KMS-11 (cell line): ENCODE data around the gene LRRC9.

Experiments
- H2AFZ ChIP-seq: fragments of 200-600 bp; sonication (generic); 2 replicates; pipeline ENCODE4 v1.6.1; 2016; ENCODE audit warnings: antibody characterized with exemption, mixed run types, low read depth
- H3K27ac ChIP-seq: fragments of 200-600 bp; sonication (generic); 2 replicates; pipeline ENCODE4 v1.6.1; 2016; ENCODE audit warnings: mild to moderate bottlenecking, mixed run types
- H3K27me3 ChIP-seq: fragments of 200-600 bp; sonication (generic); 2 replicates; pipeline ENCODE4 v1.6.1; 2017; ENCODE audit warnings: mild to moderate bottlenecking, low read depth, mixed run types, moderate library complexity; ENCODE audit not compliant: insufficient read depth
- H3K36me3 ChIP-seq: fragments of 200-600 bp; sonication (generic); 2 replicates; pipeline ENCODE4 v1.6.1; 2017; ENCODE audit warnings: mild to moderate bottlenecking, mixed run types; ENCODE audit not compliant: insufficient read depth
- H3K4me1 ChIP-seq: fragments of 200-600 bp; sonication (generic); 2 replicates; pipeline ENCODE4 v1.6.1; 2016; ENCODE audit warnings: mild to moderate bottlenecking, low read depth, mixed run types; ENCODE audit not compliant: poor library complexity, severe bottlenecking
- H3K4me2 ChIP-seq: fragments of 200-600 bp; sonication (generic); 2 replicates; pipeline ENCODE4 v1.7.0; 2016; ENCODE audit warnings: mild to moderate bottlenecking, mixed run types
- H3K4me3 ChIP-seq: fragments of 200-600 bp; sonication (generic); IDR thresholded peaks from 2 replicates; pipeline ENCODE4 v1.6.1; 2017; ENCODE audit warnings: low read depth, low read length, mixed read lengths; ENCODE audit not compliant: insufficient read depth
- H3K79me2 ChIP-seq: fragments of 200-600 bp; sonication (generic); 2 replicates; pipeline ENCODE4 v1.6.1; 2016; ENCODE audit warnings: low read depth, mixed run types; ENCODE audit not compliant: insufficient read depth
- H3K9ac ChIP-seq: fragments of 200-600 bp; sonication (generic); 2 replicates; pipeline ENCODE4 v1.6.1; 2016; ENCODE audit warnings: mild to moderate bottlenecking, mixed run types
- H4K20me1 ChIP-seq: fragments of 200-600 bp; sonication (generic); 2 replicates; pipeline ENCODE4 v1.6.1; 2016; ENCODE audit warnings: mild to moderate bottlenecking, mixed run types; ENCODE audit not compliant: insufficient read depth
- CTCF ChIP-seq: fragments of 200-600 bp; sonication (generic); conservative IDR thresholded peaks from 2 replicates; pipeline ENCODE4 v1.6.1; 2017; ENCODE audit warnings: low read depth, mild to moderate bottlenecking, antibody characterized with exemption, low read length, moderate library complexity, mixed read lengths

LRRC9 gene

GRCh38 chr14:59904184-59904583 is 15.8 kb upstream of the LRRC9 start:
- no peak overlapping the region for H3K4me3 ChIP-seq
- H3K79me2 ChIP-seq: no peaks in the 10 kb centered on the region
- no peak overlapping the region for H2AFZ ChIP-seq
- H3K27ac ChIP-seq: no peak overlapping the region
- no peaks in the 10 kb centered on the region for H4K20me1 ChIP-seq
- H3K36me3 ChIP-seq: no peaks in the 10 kb centered on the region
- H3K27me3 ChIP-seq: no peaks in the 10 kb centered on the region
- H3K4me1 ChIP-seq: no peaks in the 10 kb centered on the region
- TF ChIP-seq CTCF: no peak
- H3K4me2 ChIP-seq: no peak overlapping the region
- no peak overlapping the region for H3K9ac ChIP-seq

GRCh38 chr14:59905188-59905587 is 14.8 kb upstream of the LRRC9 start:
- Histone ChIP-seq H3K4me2 (no peak overlapping the region), H3K9ac (no peak overlapping the region), H3K27me3 (no peaks in the 10 kb centered on the region), H2AFZ (no peak overlapping the region), H3K4me3 (no peak overlapping the region), H3K27ac (no peak overlapping the region), H3K36me3 (no peaks in the 10 kb centered on the region), H4K20me1 (no peaks in the 10 kb centered on the region), H3K79me2 (no peaks in the 10 kb centered on the region), H3K4me1 (no peaks in the 10 kb centered on the region)
- no peak for TF ChIP-seq CTCF

GRCh38 chr14:59912443-59912842 is 7.5 kb upstream of the LRRC9 start:
- TF ChIP-seq CTCF: no peak
- Histone ChIP-seq H3K4me2 (no peak overlapping the region), H3K36me3 (no peaks in the 10 kb centered on the region), H3K4me1 (no peaks in the 10 kb centered on the region), H4K20me1 (no peaks in the 10 kb centered on the region), H3K4me3 (no peak overlapping the region), H3K9ac (no peak overlapping the region), H3K27ac (no peak overlapping the region), H2AFZ (no peak overlapping the region), H3K27me3 (no peaks in the 10 kb centered on the region), H3K79me2 (no peaks in the 10 kb centered on the region)

GRCh38 chr14:59913187-59913586 is 6.8 kb upstream of the LRRC9 start:
- H3K36me3 ChIP-seq: no peaks in the 10 kb centered on the region
- no peaks in the 10 kb centered on the region for H3K4me1 ChIP-seq
- H3K27ac ChIP-seq: no peak overlapping the region
- H2AFZ ChIP-seq: no peak overlapping the region
- no peaks in the 10 kb centered on the region for H3K79me2 ChIP-seq
- no peak for TF ChIP-seq CTCF
- no peaks in the 10 kb centered on the region for H3K27me3 ChIP-seq
- H3K4me3 ChIP-seq: no peak overlapping the region
- no peaks in the 10 kb centered on the region for H4K20me1 ChIP-seq
- no peak overlapping the region for H3K9ac ChIP-seq
- H3K4me2 ChIP-seq: no peak overlapping the region
